Measurements from ENCODE around the gene ISG20L2.

DNA sequence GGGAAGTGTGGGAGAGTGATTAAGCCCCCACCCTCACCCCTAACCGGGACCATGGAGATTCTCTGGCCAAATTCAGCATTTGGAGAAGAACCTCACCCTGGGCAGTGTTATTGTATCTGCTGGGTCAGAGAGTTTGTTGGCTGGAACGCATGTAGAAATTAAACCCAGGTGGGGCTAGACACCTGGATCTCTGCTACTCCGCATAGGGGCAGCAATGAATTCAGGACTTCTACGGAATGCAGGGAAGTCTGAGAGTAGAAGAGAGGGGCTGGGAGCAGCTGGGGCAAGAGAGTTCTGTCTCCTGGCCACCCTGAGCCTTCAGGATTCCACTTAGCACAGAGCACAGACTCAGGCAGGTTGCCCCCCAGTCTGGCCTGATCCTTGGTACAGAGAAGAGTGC is 19.5 kb downstream of the ISG20L2 start:
- no peak for TF ChIP-seq YY1 (IDR thresholded peaks at IDR 0.05; ENCODE audit: insufficient read depth, insufficient read length)
- no peak for TF ChIP-seq SUZ12 (IDR thresholded peaks at IDR 0.05; ENCODE audit: extremely low read depth, insufficient read depth, insufficient read length)
- no peak for TF ChIP-seq ZNF274 (IDR thresholded peaks at IDR 0.05; ENCODE audit: low read depth, low read length)
